ENCODE results near the gene DGLUCY.
A peak's percentile ranks its signal among the peaks of the same experiment; 100 is the strongest.

The DGLUCY gene

DNA sequence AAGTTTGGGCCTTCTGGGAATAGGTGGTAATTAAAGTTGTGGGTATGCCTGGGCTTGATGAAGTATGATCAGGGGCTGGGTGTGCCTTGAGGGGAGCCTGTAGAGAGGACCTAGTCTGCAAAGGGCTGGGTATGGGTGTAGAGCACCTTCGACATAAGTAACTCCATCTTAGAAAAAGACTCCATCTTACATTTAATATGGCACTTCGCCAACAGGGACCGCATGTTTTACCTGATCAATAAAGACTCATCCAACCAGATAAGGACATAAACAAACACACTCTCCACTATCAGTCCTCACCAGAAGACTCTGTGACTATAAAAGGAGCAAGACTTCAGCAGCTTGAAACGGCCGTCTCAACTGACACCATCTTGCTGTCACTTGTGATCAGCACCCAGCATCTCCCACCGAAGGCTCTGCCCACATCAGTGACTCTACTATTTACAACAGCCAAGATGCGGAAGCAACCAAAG, 154.1 kb downstream of the DGLUCY start:
- H3K27ac ChIP-seq: peak overlapping the region; percentile 12; the same call in 1 of the 2 replicates
- ChIA-PET POLR2A (ENCODE audit: low non-redundant PET) (no interaction called here), CTCF (interaction anchor here (0.9 kb wide), 1 partner anchor 19 kb away, joined by 3 read pairs; no protein-coding TSS in a partner anchor)
- TF ChIP-seq CTCF (conservative IDR thresholded peaks at IDR 0.05; ENCODE audit: low read depth): no peak
- no peak for DNase-seq (ENCODE audit: low spot score)

DNA sequence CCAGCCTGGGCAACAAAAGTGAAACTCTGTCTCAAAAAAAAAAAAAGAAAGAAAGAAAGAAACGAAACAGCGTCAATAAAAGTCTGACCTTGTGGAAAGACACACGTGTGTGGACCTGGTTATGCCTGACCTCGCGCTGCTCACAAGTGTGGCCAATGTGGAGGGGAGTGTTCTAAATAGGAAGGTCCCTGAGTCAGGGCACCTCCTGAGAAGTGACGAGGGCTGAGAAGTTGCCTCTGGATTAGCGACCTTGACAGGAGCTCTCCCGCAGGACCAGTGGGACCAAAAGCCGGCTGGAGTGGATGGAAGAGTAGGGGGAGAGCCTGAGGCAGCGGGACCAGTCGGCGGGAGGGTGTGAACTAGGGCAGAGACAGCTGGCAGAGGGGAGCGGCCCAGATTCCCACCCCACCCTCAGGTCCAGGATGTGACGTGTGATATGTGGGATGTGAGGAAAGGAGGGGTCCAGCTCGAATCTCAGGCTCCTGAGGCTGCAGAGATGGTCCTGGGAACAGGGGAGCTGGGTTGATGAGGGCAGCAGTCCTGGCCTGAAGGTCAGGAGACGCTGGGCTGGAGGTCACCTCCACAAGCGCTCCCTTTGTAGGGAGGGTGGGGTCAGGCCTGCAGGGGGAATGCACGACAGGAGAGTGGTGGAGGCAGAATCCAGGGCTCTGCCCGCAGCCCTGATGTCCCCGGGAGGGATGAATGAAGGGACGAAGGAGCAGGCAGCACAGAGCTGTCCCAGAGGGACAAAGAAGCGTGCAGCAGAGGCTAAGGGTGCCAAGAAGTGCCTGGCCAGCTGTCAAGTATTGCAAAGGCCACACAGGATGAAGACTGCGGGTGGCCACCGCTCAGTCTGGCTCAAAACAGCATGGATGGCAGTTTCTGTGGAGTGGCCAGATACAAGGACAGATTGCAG, 155.5 kb downstream of the DGLUCY start:
- CTCF ChIA-PET: interaction anchor here (0.6 to 0.8 kb wide), 2 partner anchors 18 to 648 kb away, joined by 3 read pairs; no protein-coding TSS in a partner anchor
- H3K27ac ChIP-seq: peak overlapping the region; percentile 59
- TF ChIP-seq CTCF (conservative IDR thresholded peaks at IDR 0.05; ENCODE audit: low read depth): no peak
- no peak for DNase-seq (ENCODE audit: low spot score)
- POLR2A ChIA-PET (ENCODE audit: low non-redundant PET): no interaction called here

DNA sequence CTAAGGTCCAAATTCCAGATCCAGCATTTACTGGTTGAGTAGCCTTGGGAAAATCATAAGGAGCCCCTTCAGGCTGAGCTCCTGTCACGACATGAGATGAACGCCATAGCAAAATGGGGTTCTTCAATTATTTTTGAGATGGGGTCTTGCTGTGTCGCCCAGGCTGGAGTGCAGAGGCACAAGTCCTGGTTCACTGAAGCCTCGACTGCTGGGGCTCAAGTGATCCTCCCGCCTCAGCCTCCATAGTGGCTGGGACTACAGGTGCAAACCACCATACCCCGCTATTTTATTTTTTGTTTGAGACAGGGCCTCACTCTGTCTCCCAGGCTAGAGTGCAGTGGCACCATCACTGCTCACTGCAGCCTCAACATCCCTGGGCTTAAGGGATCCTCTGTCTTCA, 156.3 kb downstream of the DGLUCY start:
- peak overlapping the region; percentile 59 for H3K27ac ChIP-seq
- POLR2A ChIA-PET (ENCODE audit: low non-redundant PET): no interaction called here
- no peak for TF ChIP-seq CTCF (conservative IDR thresholded peaks at IDR 0.05; ENCODE audit: low read depth)
- no peak for DNase-seq (ENCODE audit: low spot score)
- CTCF ChIA-PET: interaction anchor here (0.7 kb wide), 1 partner anchor 11 kb away, joined by 3 read pairs; no protein-coding TSS in a partner anchor

GRCh38 chr14:91270619-91271018, 156.7 kb downstream of the DGLUCY start:
- no peak for DNase-seq (ENCODE audit: low spot score)
- POLR2A ChIA-PET (ENCODE audit: low non-redundant PET): no interaction called here
- peak overlapping the region; percentile 59 for H3K27ac ChIP-seq
- TF ChIP-seq CTCF (conservative IDR thresholded peaks at IDR 0.05; ENCODE audit: low read depth): no peak
- CTCF ChIA-PET: interaction anchor here (0.7 kb wide), 1 partner anchor 12 kb away, joined by 3 read pairs; no protein-coding TSS in a partner anchor

GRCh38 chr14:91271639-91272038, 157.8 kb downstream of the DGLUCY start:
- no peak for TF ChIP-seq CTCF (conservative IDR thresholded peaks at IDR 0.05; ENCODE audit: low read depth)
- CTCF ChIA-PET: interaction anchor here (0.6 kb wide), 1 partner anchor 98 kb away, joined by 3 read pairs; no protein-coding TSS in a partner anchor
- POLR2A ChIA-PET (ENCODE audit: low non-redundant PET): no interaction called here
- no peak for DNase-seq (ENCODE audit: low spot score)
- H3K27ac ChIP-seq: peak overlapping the region; percentile 52

DNA sequence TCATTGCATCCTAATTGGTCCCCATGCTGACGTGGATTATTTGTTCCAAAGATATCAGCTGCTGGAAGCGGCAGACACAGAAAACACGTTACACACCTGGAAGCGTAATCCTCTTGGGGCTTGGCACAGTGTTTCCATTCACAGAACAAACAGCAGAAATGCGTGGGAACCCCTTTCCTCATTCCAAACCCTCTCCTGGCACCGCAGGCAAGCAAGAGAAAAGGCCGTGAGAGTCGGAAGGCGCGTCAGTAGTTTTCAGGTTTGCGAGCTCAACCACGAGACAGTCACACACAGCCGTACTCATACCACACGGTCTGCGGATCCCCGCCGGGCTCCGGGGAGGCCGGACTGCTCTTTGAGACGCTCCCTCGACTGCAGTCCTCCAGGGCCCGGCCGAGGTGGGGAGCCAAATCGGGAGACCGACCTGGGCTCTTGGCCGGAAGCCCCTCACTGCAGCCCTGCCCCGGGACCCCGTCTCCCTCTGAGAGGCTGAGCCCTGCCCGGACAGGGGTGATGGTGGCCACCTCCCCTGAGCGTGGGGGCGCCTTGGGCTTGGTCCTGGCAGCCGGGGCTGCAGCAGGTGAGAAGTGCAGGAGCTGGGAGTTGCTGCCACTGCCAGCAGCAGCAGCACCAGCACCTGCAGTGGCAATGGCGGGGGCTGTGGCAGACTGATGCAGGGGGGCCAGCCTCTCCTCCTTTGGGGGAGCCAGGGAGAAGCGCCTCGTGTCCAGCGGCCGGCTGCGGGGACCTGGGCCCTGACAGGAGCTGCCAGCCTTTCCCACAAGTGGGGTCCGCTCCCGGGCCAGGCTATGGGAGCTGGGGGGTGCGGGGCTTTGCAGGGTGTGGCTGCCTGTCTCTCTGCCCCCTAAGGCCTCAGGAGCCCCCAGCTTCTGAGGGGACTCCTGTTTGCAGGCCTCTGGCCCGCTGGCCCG, 158.7 kb downstream of the DGLUCY start:
- ChIA-PET POLR2A (ENCODE audit: low non-redundant PET) (no interaction called here), CTCF (interaction anchor here (0.6 kb wide), 1 partner anchor 99 kb away, joined by 3 read pairs; no protein-coding TSS in a partner anchor)
- TF ChIP-seq CTCF (conservative IDR thresholded peaks at IDR 0.05; ENCODE audit: low read depth): no peak

More for the DNA sequence above, 158.7 kb downstream of the DGLUCY start:
- no peak for DNase-seq (ENCODE audit: low spot score)
- peak overlapping the region; percentile 52 for H3K27ac ChIP-seq

All from RWPE1 (cell line).